ENCODE measurements around the gene C3orf33. TPM values are rescaled to one million over a fixed set of nuclear protein-coding genes. Genes with fewer than 3 reads are reported as not detected.
A peak's percentile ranks its signal among the peaks of the same experiment; 100 is the strongest.

The C3orf33 gene
- total and polyA plus RNA-seq, 3 donors from 2014 or later: 3.5 to 11.9 (median 9.3) TPM

- TF ChIP-seq, protein P1, sequence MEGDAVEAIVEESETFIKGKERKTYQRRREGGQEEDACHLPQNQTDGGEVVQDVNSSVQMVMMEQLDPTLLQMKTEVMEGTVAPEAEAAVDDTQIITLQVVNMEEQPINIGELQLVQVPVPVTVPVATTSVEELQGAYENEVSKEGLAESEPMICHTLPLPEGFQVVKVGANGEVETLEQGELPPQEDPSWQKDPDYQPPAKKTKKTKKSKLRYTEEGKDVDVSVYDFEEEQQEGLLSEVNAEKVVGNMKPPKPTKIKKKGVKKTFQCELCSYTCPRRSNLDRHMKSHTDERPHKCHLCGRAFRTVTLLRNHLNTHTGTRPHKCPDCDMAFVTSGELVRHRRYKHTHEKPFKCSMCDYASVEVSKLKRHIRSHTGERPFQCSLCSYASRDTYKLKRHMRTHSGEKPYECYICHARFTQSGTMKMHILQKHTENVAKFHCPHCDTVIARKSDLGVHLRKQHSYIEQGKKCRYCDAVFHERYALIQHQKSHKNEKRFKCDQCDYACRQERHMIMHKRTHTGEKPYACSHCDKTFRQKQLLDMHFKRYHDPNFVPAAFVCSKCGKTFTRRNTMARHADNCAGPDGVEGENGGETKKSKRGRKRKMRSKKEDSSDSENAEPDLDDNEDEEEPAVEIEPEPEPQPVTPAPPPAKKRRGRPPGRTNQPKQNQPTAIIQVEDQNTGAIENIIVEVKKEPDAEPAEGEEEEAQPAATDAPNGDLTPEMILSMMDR (IDR thresholded peaks at IDR 0.05): no peak
- TF ChIP-seq POLR2A (IDR thresholded peaks at IDR 0.05): no peak
- Histone ChIP-seq H3K27ac (no peak overlapping the region), H3K4me1 (no peaks in the 10 kb centered on the region), H3K27me3 (no peaks in the 10 kb centered on the region), H3K36me3 (ENCODE audit: low read depth, missing control alignments) (no peaks in the 10 kb centered on the region), H3K4me3 (peak overlapping the region in 1 of 2 donors; percentile 10), H3K9me3 (no peaks in the 10 kb centered on the region)
- DNase-seq: no peak
- WGBS, 2 donors: 41 to 60% methylated on average over 8 of the region's 8 CpGs
- intact Hi-C loops (cut with DNase I; ENCODE audit: low total_unique reads): no loop called here
These were observed 68.1 kb downstream of the C3orf33 start for GRCh38 chr3:155737844-155738460.

GRCh38 chr3:155736381-155736780, 69.7 kb downstream of the C3orf33 start:
- intact Hi-C loops (cut with DNase I; ENCODE audit: low total_unique reads): no loop called here
- H3K27me3 ChIP-seq: no peaks in the 10 kb centered on the region
- no peak overlapping the region for H3K27ac ChIP-seq
- WGBS, 2 donors: 71 to 78% methylated on average over 4 of the region's 4 CpGs
- no peak for TF ChIP-seq POLR2A (IDR thresholded peaks at IDR 0.05)
- TF ChIP-seq, protein P1 (IDR thresholded peaks at IDR 0.05): no peak
- no peak overlapping the region for H3K4me3 ChIP-seq
- H3K4me1 ChIP-seq: no peaks in the 10 kb centered on the region
- no peaks in the 10 kb centered on the region for H3K9me3 ChIP-seq
- DNase-seq: no peak
- no peaks in the 10 kb centered on the region for H3K36me3 ChIP-seq (ENCODE audit: low read depth, missing control alignments)

- Histone ChIP-seq H3K36me3 (ENCODE audit: low read depth, missing control alignments) (no peaks in the 10 kb centered on the region), H3K27ac (no peak overlapping the region), H3K4me1 (no peaks in the 10 kb centered on the region), H3K9me3 (no peaks in the 10 kb centered on the region), H3K27me3 (no peaks in the 10 kb centered on the region), H3K4me3 (no peak overlapping the region)
- TF ChIP-seq, protein P1 (IDR thresholded peaks at IDR 0.05): no peak
- no peak for TF ChIP-seq POLR2A (IDR thresholded peaks at IDR 0.05)
- DNase-seq: no peak
- intact Hi-C loops (cut with DNase I; ENCODE audit: low total_unique reads): no loop called here
- WGBS, 2 donors: 100% methylated on average over 1 to 2 of the region's 2 CpGs
These were observed 75.2 kb downstream of the C3orf33 start for GRCh38 chr3:155730843-155731242.

GRCh38 chr3:155727836-155728235, 78.2 kb downstream of the C3orf33 start:
- Histone ChIP-seq H3K9me3 (no peaks in the 10 kb centered on the region), H3K4me1 (no peaks in the 10 kb centered on the region), H3K27me3 (no peaks in the 10 kb centered on the region), H3K27ac (no peak overlapping the region), H3K36me3 (ENCODE audit: low read depth, missing control alignments) (no peaks in the 10 kb centered on the region), H3K4me3 (no peak overlapping the region)
- no peak for TF ChIP-seq POLR2A (IDR thresholded peaks at IDR 0.05)
- TF ChIP-seq, protein P1 (IDR thresholded peaks at IDR 0.05): no peak
- intact Hi-C loops (cut with DNase I; ENCODE audit: low total_unique reads): no loop called here
- DNase-seq: no peak
- WGBS, 2 donors: 85 to 90% methylated on average over 3 of the region's 3 CpGs

- TF ChIP-seq POLR2A (IDR thresholded peaks at IDR 0.05): no peak
- TF ChIP-seq, protein P1 (IDR thresholded peaks at IDR 0.05): no peak
- no peak for DNase-seq
- H3K36me3 ChIP-seq (ENCODE audit: low read depth, missing control alignments): no peaks in the 10 kb centered on the region
- no peaks in the 10 kb centered on the region for H3K9me3 ChIP-seq
- no peaks in the 10 kb centered on the region for H3K27me3 ChIP-seq
- 72 to 75% methylated on average over 5 of the region's 5 CpGs for WGBS, 2 donors
- no peaks in the 10 kb centered on the region for H3K4me1 ChIP-seq
- intact Hi-C loops (cut with DNase I; ENCODE audit: low total_unique reads): no loop called here
- no peak overlapping the region for H3K27ac ChIP-seq
- H3K4me3 ChIP-seq: no peak overlapping the region
These were observed 91.8 kb downstream of the C3orf33 start for GRCh38 chr3:155714295-155714718.

All from testis (tissue), 3 donors.